HCT116 (cell line): ENCODE data around the gene IFT122. TPM values are rescaled to one million over a fixed set of nuclear protein-coding genes. Genes with fewer than 3 reads are reported as not detected.

Source experiments
- ATAC-seq: fragments of 200-7000 bp; cut with Tn5 transposase; 2 replicates; pipeline ENCODE4 v1.9.1; 2020; ENCODE audit warnings: mild to moderate bottlenecking, moderate library complexity
- BruUV-seq: library from RNA; stranded (reverse); fragments of 400-500 nt; replicated peaks from 2 replicates; lab custom pipeline; 2021; lab: Mats Ljungman, UMichigan
- CTCF ChIA-PET: fragments of 300-600 bp; sonication (Branson Sonifier 250); formaldehyde crosslinking; loops from one replicate; lab custom pipeline; 2021; ENCODE audit warnings: antibody characterized with exemption; lab: Charles Lee
- POLR2A ChIA-PET: fragments of 300-600, 350-600 bp; sonication (Branson Sonifier 250); formaldehyde crosslinking; loops from one replicate; lab custom pipeline; 2021; ENCODE audit warnings: antibody characterized with exemption; lab: Charles Lee
- RAD21 ChIA-PET, 2 experiments: fragments of 300-600 bp; sonication (Branson Sonifier 250); formaldehyde crosslinking; loops; one replicate each; lab custom pipeline; 2023; ENCODE audit warnings: low total read pairs in 2 of 2; ENCODE audit not compliant: uncharacterized antibody in 2 of 2, unreplicated experiment in 2 of 2, low non-redundant PET in 1 of 2; lab: Charles Lee
- DNase-seq: peaks from one replicate; pipeline ENCODE4 v3.0.0-alpha.2; 2010; ENCODE audit warnings: low read depth, low spot score
- H2AFZ ChIP-seq: fragments of 200-600 bp; shearing (Covaris generic), sonication (generic); 2 replicates; pipeline ENCODE4 v1.6.1; 2017; ENCODE audit warnings: low read depth, mixed run types, mixed read lengths, antibody characterized with exemption, low read length; ENCODE audit not compliant: poor library complexity, severe bottlenecking
- H3K27ac ChIP-seq: 2 replicates; pipeline ENCODE4 v1.5.1; 2012; ENCODE audit warnings: low read depth, low read length
- H3K27me3 ChIP-seq: fragments of 200-600 bp; sonication (generic); 2 replicates; pipeline ENCODE4 v1.6.1; 2016; ENCODE audit warnings: mixed run types, low read length, mixed read lengths; ENCODE audit not compliant: insufficient read depth
- H3K36me3 ChIP-seq, 2 experiments: fragments of 200-500 bp in 1 of 2; fragments of 200-600 bp in 1 of 2; sonication (Bioruptor generic) in 1 of 2; sonication (generic) in 1 of 2; 2 replicates each; pipeline versions ENCODE4 v1.5.1 to v1.6.1; 2014 to 2016; ENCODE audit warnings: low read length in 2 of 2, inconsistent platforms in 1 of 2, mixed read lengths in 1 of 2, mixed run types in 1 of 2; ENCODE audit not compliant: insufficient read depth in 2 of 2, control insufficient read depth in 1 of 2
- H3K4me1 ChIP-seq, 2 experiments: fragments of 200-600 bp in 1 of 2; sonication (generic) in 1 of 2; 2 replicates each; pipeline versions ENCODE4 v1.5.1 to v1.6.1; 2012 to 2017; ENCODE audit warnings: low read length in 2 of 2, inconsistent platforms in 1 of 2, mild to moderate bottlenecking in 1 of 2, mixed read lengths in 1 of 2, mixed run types in 1 of 2, moderate library complexity in 1 of 2; ENCODE audit not compliant: insufficient read depth in 2 of 2, control insufficient read depth in 1 of 2
- H3K4me2 ChIP-seq: fragments of 200-600 bp; sonication (generic); 2 replicates; pipeline ENCODE4 v1.6.1; 2017; ENCODE audit warnings: mixed run types, low read length, mixed read lengths
- H3K4me3 ChIP-seq, 2 experiments: fragments of 200-600 bp in 1 of 2; sonication (generic) in 1 of 2; replicated peaks in 1 of 2; 2 replicates each; pipeline ENCODE4 v1.5.1; 2011 to 2016; ENCODE audit warnings: low read length in 2 of 2, control low read depth in 1 of 2, low read depth in 1 of 2, mild to moderate bottlenecking in 1 of 2, mixed read lengths in 1 of 2, mixed run types in 1 of 2
- H3K79me2 ChIP-seq: fragments of 200-600 bp; sonication (generic); 2 replicates; pipeline ENCODE4 v1.6.1; 2017; ENCODE audit warnings: mild to moderate bottlenecking, mixed run types, low read length, moderate library complexity, mixed read lengths; ENCODE audit not compliant: insufficient read depth
- H3K9ac ChIP-seq: fragments of 200-600 bp; sonication (generic); 2 replicates; pipeline ENCODE4 v1.6.1; 2016; ENCODE audit warnings: low read length, mixed read lengths
- H3K9me2 ChIP-seq: fragments of 200-600 bp; sonication (generic), shearing (Covaris generic); 2 replicates; pipeline ENCODE4 v1.6.1; 2017; ENCODE audit warnings: mixed run types, mild to moderate bottlenecking, moderate library complexity; ENCODE audit not compliant: insufficient read depth
- H3K9me3 ChIP-seq, 2 experiments: fragments of 200-500 bp in 1 of 2; fragments of 200-600 bp in 1 of 2; sonication (Bioruptor generic) in 1 of 2; sonication (generic) in 1 of 2; 2 replicates each; pipeline ENCODE4 v1.6.1; 2014 to 2017; ENCODE audit warnings: low read length in 2 of 2, mixed read lengths in 2 of 2, inconsistent platforms in 1 of 2, low read depth in 1 of 2, mild to moderate bottlenecking in 1 of 2, mixed run types in 1 of 2, moderate library complexity in 1 of 2; ENCODE audit not compliant: control insufficient read depth in 1 of 2, insufficient read depth in 1 of 2
- H4K20me1 ChIP-seq: fragments of 200-600 bp; sonication (generic), shearing (Covaris generic); 2 replicates; pipeline ENCODE4 v1.6.1; 2017; ENCODE audit warnings: mixed run types, mild to moderate bottlenecking, moderate library complexity; ENCODE audit not compliant: insufficient read depth
- ATF3 ChIP-seq: IDR thresholded peaks from 2 replicates; pipeline ENCODE4 v1.6.1; 2012
- CBX3 ChIP-seq: IDR thresholded peaks from 2 replicates; pipeline ENCODE4 v1.6.1; 2012; ENCODE audit warnings: low read depth
- CEBPB ChIP-seq: IDR thresholded peaks from 2 replicates; pipeline ENCODE4 v1.6.1; 2012; ENCODE audit warnings: low read depth
- CTCF ChIP-seq, 3 experiments: fragments of 200-600 bp in 1 of 3; sonication (generic) in 1 of 3; IDR thresholded peaks in 2 of 3; conservative IDR thresholded peaks in 1 of 3; 2 replicates each; pipeline ENCODE4 v1.5.1; 2012 to 2017; ENCODE audit warnings: low read depth in 2 of 3, low read length in 2 of 3, antibody characterized with exemption in 1 of 3, borderline replicate concordance in 1 of 3, control low read depth in 1 of 3, mild to moderate bottlenecking in 1 of 3, mixed read lengths in 1 of 3, mixed run types in 1 of 3, moderate library complexity in 1 of 3; ENCODE audit not compliant: insufficient read depth in 1 of 3
- EZH2phosphoT487 ChIP-seq: fragments of 200-600 bp; IDR thresholded peaks from 2 replicates; pipeline ENCODE4 v1.6.1; 2018; ENCODE audit warnings: antibody characterized with exemption, borderline replicate concordance
- FOSL1 ChIP-seq: IDR thresholded peaks from 2 replicates; pipeline ENCODE4 v1.6.1; 2012; ENCODE audit warnings: low read depth
- POLR2A ChIP-seq: IDR thresholded peaks from 2 replicates; pipeline ENCODE4 v1.7.0; 2011; ENCODE audit warnings: borderline replicate concordance; ENCODE audit not compliant: insufficient read depth, insufficient read length; ENCODE audit errors: extremely low read depth
- POLR2AphosphoS5 ChIP-seq: IDR thresholded peaks from 2 replicates; pipeline ENCODE4 v1.6.1; 2011; ENCODE audit warnings: mild to moderate bottlenecking, low read depth, low read length, moderate library complexity
- RAD21 ChIP-seq: IDR thresholded peaks from 2 replicates; pipeline ENCODE4 v1.6.1; 2012; ENCODE audit warnings: low read depth, mild to moderate bottlenecking
- SIN3A ChIP-seq: IDR thresholded peaks from 2 replicates; pipeline ENCODE4 v1.6.1; 2012; ENCODE audit warnings: low read depth
- SP1 ChIP-seq: IDR thresholded peaks from 2 replicates; pipeline ENCODE4 v1.6.1; 2012; ENCODE audit warnings: low read depth
- SRF ChIP-seq: IDR thresholded peaks from 2 replicates; pipeline ENCODE4 v1.6.1; 2012; ENCODE audit warnings: low read depth
- TCF7L2 ChIP-seq: IDR thresholded peaks from 2 replicates; pipeline ENCODE4 v1.7.0; 2011; ENCODE audit warnings: borderline replicate concordance, inconsistent platforms; ENCODE audit not compliant: insufficient read depth, insufficient read length; ENCODE audit errors: extremely low read depth
- YY1 ChIP-seq: IDR thresholded peaks from 2 replicates; pipeline ENCODE4 v1.6.1; 2011; ENCODE audit warnings: low read length, low read depth, moderate library complexity, mild to moderate bottlenecking; ENCODE audit not compliant: insufficient replicate concordance; ENCODE audit errors: extremely low read depth
- ZFX ChIP-seq: fragments of 450-650 bp; IDR thresholded peaks from 2 replicates; pipeline ENCODE4 v1.6.1; 2017
- intact Hi-C: fragments of 100-400 bp; cut with micrococcal nuclease; formaldehyde crosslinking; loops from 2 replicates; pipeline ENCODE4 v1.10.0; 2022
- total RNA-seq: library from RNA; stranded (reverse); gene quantifications from one replicate; pipeline ENCODE4 v1.2.1, GENCODE V29; 2021; ENCODE audit not compliant: unreplicated experiment
- TF ChIP-seq, protein P1 (sequence below): IDR thresholded peaks from 2 replicates; pipeline ENCODE4 v1.6.1; 2012; ENCODE audit warnings: low read depth
- TF ChIP-seq, protein P2 (sequence below): IDR thresholded peaks from 2 replicates; pipeline ENCODE4 v1.6.1; 2011; ENCODE audit warnings: mild to moderate bottlenecking, low read length, moderate library complexity; ENCODE audit not compliant: insufficient replicate concordance; ENCODE audit errors: extremely low read depth

IFT122 gene
- total RNA-seq, 1 experiment from 2014 or later, result 21.4 TPM

GRCh38 chr3:129532261-129532660, 92.2 kb downstream of the IFT122 start:
- no TSS peak for BruUV-seq
- ATAC-seq (no peak), DNase-seq (no peak)
- Histone ChIP-seq H3K9me3 (no peaks in the 10 kb centered on the region), H3K9me2 (no peaks in the 10 kb centered on the region), H3K36me3 (no peaks in the 10 kb centered on the region), H3K27me3 (no peaks in the 10 kb centered on the region), H3K4me3 (no peak overlapping the region), H2AFZ (no peak overlapping the region), H3K4me2 (no peak overlapping the region), H3K4me1 (peaks cover 0 to 4% of the 10 kb centered on the region in 2 experiments; a peak in 1 of 4 replicates), H3K9ac (no peak overlapping the region), H4K20me1 (no peaks in the 10 kb centered on the region), H3K79me2 (no peaks in the 10 kb centered on the region), H3K27ac (no peak overlapping the region)
- ChIA-PET CTCF (no interaction called here), POLR2A (no interaction called here), RAD21 (no interaction called here)
- TF ChIP-seq, protein P1, sequence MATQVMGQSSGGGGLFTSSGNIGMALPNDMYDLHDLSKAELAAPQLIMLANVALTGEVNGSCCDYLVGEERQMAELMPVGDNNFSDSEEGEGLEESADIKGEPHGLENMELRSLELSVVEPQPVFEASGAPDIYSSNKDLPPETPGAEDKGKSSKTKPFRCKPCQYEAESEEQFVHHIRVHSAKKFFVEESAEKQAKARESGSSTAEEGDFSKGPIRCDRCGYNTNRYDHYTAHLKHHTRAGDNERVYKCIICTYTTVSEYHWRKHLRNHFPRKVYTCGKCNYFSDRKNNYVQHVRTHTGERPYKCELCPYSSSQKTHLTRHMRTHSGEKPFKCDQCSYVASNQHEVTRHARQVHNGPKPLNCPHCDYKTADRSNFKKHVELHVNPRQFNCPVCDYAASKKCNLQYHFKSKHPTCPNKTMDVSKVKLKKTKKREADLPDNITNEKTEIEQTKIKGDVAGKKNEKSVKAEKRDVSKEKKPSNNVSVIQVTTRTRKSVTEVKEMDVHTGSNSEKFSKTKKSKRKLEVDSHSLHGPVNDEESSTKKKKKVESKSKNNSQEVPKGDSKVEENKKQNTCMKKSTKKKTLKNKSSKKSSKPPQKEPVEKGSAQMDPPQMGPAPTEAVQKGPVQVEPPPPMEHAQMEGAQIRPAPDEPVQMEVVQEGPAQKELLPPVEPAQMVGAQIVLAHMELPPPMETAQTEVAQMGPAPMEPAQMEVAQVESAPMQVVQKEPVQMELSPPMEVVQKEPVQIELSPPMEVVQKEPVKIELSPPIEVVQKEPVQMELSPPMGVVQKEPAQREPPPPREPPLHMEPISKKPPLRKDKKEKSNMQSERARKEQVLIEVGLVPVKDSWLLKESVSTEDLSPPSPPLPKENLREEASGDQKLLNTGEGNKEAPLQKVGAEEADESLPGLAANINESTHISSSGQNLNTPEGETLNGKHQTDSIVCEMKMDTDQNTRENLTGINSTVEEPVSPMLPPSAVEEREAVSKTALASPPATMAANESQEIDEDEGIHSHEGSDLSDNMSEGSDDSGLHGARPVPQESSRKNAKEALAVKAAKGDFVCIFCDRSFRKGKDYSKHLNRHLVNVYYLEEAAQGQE, result no peak
- TF ChIP-seq CEBPB (no peak), POLR2AphosphoS5 (no peak), SP1 (no peak), TCF7L2 (no peak), RAD21 (no peak), CBX3 (no peak), YY1 (no peak), SIN3A (no peak), EZH2phosphoT487 (no peak), FOSL1 (no peak), SRF (no peak), ATF3 (no peak), ZFX (no peak), POLR2A (no peak), CTCF (IDR thresholded peaks at IDR 0.05 in 2 of 3, conservative IDR thresholded peaks at IDR 0.05 in 1 of 3; ENCODE audit: borderline replicate concordance in 1 of 3, insufficient read depth in 1 of 3, low read depth in 2 of 3, low read length in 2 of 3) (no peak)
- TF ChIP-seq, protein P2, sequence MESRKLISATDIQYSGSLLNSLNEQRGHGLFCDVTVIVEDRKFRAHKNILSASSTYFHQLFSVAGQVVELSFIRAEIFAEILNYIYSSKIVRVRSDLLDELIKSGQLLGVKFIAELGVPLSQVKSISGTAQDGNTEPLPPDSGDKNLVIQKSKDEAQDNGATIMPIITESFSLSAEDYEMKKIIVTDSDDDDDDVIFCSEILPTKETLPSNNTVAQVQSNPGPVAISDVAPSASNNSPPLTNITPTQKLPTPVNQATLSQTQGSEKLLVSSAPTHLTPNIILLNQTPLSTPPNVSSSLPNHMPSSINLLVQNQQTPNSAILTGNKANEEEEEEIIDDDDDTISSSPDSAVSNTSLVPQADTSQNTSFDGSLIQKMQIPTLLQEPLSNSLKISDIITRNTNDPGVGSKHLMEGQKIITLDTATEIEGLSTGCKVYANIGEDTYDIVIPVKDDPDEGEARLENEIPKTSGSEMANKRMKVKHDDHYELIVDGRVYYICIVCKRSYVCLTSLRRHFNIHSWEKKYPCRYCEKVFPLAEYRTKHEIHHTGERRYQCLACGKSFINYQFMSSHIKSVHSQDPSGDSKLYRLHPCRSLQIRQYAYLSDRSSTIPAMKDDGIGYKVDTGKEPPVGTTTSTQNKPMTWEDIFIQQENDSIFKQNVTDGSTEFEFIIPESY, result no peak
- intact Hi-C loops, result no loop called here
